H1 (cell line): Measurements from ENCODE around the gene NCOA5. TPM values are rescaled to one million over a fixed set of nuclear protein-coding genes. Genes with fewer than 3 reads are reported as not detected.

Source experiments
- CTCF ChIA-PET: fragments of 300-600 bp; sonication (Branson Sonifier 250); formaldehyde crosslinking; loops from one replicate; lab custom pipeline; 2021; ENCODE audit not compliant: partially characterized antibody; lab: Charles Lee
- POLR2A ChIA-PET: fragments of 300-600 bp; sonication (Branson Sonifier 250); formaldehyde crosslinking; loops from one replicate; lab custom pipeline; 2021; ENCODE audit warnings: inconsistent platforms; ENCODE audit not compliant: partially characterized antibody; lab: Charles Lee
- DNase-seq, 2 experiments: peaks; one replicate each; pipeline versions ENCODE4 v3.0.0 to v3.0.0-alpha.2; 2010 to 2022; ENCODE audit warnings: low spot score in 2 of 2, low read depth in 1 of 2, mixed read lengths in 1 of 2
- FAIRE-seq: peaks from 2 replicates; lab custom pipeline; 2011; peaks lifted over from hg19 to GRCh38; lab: Jason Lieb, UNC
- H2AFZ ChIP-seq: 2 replicates; pipeline ENCODE4 v1.8.1; 2012; ENCODE audit warnings: low read length, inconsistent platforms
- H2AK5ac ChIP-seq: 2 replicates; pipeline ENCODE4 v1.6.1; 2013; ENCODE audit warnings: low read depth, low read length
- H2BK120ac ChIP-seq: replicated peaks from 2 replicates; pipeline ENCODE3; 2013; ENCODE audit warnings: low read depth, low read length, inconsistent platforms
- H2BK12ac ChIP-seq: 2 replicates; pipeline ENCODE4 v1.6.1; 2013; ENCODE audit warnings: low read depth, low read length
- H2BK15ac ChIP-seq: 2 replicates; pipeline ENCODE4 v1.6.1; 2013; ENCODE audit warnings: low read length
- H2BK20ac ChIP-seq: 2 replicates; pipeline ENCODE4 v1.6.1; 2013; ENCODE audit warnings: low read length
- H2BK5ac ChIP-seq: 2 replicates; pipeline ENCODE4 v1.6.1; 2013; ENCODE audit warnings: low read depth, low read length
- H3K14ac ChIP-seq: 2 replicates; pipeline ENCODE4 v1.6.1; 2013; ENCODE audit warnings: inconsistent platforms; ENCODE audit not compliant: insufficient read length
- H3K18ac ChIP-seq: 2 replicates; pipeline ENCODE4 v1.6.1; 2013; ENCODE audit warnings: low read length; ENCODE audit errors: extremely low read depth
- H3K23ac ChIP-seq: 2 replicates; pipeline ENCODE4 v1.6.1; 2013; ENCODE audit warnings: inconsistent platforms; ENCODE audit not compliant: insufficient read length
- H3K23me2 ChIP-seq: 2 replicates; pipeline ENCODE4 v1.6.1; 2013; ENCODE audit warnings: low read depth, low read length
- H3K27ac ChIP-seq: 2 replicates; pipeline ENCODE4 v1.6.1; 2011; ENCODE audit warnings: low read depth, low read length, inconsistent platforms
- H3K27me3 ChIP-seq, 4 experiments: replicated peaks in 1 of 4; 1 replicate in 1 of 4; 2 replicates in 3 of 4; pipeline versions ENCODE4 v1.6.1 to v1.8.1; 2011 to 2013; ENCODE audit warnings: low read length in 3 of 4, mild to moderate bottlenecking in 3 of 4, inconsistent platforms in 2 of 4, mixed read lengths in 2 of 4, moderate library complexity in 1 of 4; ENCODE audit not compliant: control insufficient read depth in 3 of 4, insufficient read depth in 3 of 4; ENCODE audit errors: extremely low read depth in 1 of 4
- H3K36me3 ChIP-seq, 4 experiments: 2 replicates each; pipeline versions ENCODE4 v1.6.1 to v1.8.1; 2011 to 2013; ENCODE audit warnings: mild to moderate bottlenecking in 4 of 4, low read length in 3 of 4, moderate library complexity in 2 of 4, control low read depth in 1 of 4, inconsistent platforms in 1 of 4; ENCODE audit not compliant: insufficient read depth in 4 of 4, control insufficient read depth in 2 of 4
- H3K4ac ChIP-seq: replicated peaks from 2 replicates; pipeline ENCODE3; 2013; ENCODE audit warnings: low read length, low read depth, mixed read lengths, inconsistent platforms; ENCODE audit not compliant: insufficient read length
- H3K4me1 ChIP-seq, 4 experiments: replicated peaks in 1 of 4; 1 replicate in 1 of 4; 2 replicates in 3 of 4; pipeline versions ENCODE4 v1.6.1 to v1.8.1; 2011 to 2013; ENCODE audit warnings: low read length in 3 of 4, inconsistent platforms in 2 of 4, mixed read lengths in 1 of 4; ENCODE audit not compliant: insufficient read depth in 4 of 4, control insufficient read depth in 3 of 4
- H3K4me2 ChIP-seq, 2 experiments: 2 replicates each; pipeline versions ENCODE4 v1.6.1 to v1.8.1; 2011 to 2013; ENCODE audit warnings: low read depth in 2 of 2, low read length in 2 of 2, control low read depth in 1 of 2, inconsistent platforms in 1 of 2, mild to moderate bottlenecking in 1 of 2; ENCODE audit not compliant: insufficient read depth in 1 of 2
- H3K4me3 ChIP-seq, 4 experiments: fragments of 200-600, 300-600 bp in 1 of 4; sonication (generic), shearing (Covaris generic), sonication (Bioruptor Twin) in 1 of 4; 2 replicates each; pipeline versions ENCODE4 v1.5.1 to v1.8.1; 2011 to 2016; ENCODE audit warnings: low read length in 4 of 4, low read depth in 3 of 4, control low read depth in 2 of 4, inconsistent platforms in 2 of 4, mild to moderate bottlenecking in 2 of 4, mixed read lengths in 1 of 4, moderate library complexity in 1 of 4; ENCODE audit not compliant: insufficient read depth in 2 of 4; ENCODE audit errors: extremely low read depth in 1 of 4
- H3K56ac ChIP-seq: replicated peaks from 2 replicates; pipeline ENCODE3; 2013; ENCODE audit warnings: low read depth, mild to moderate bottlenecking, mixed read lengths, low read length, inconsistent platforms; ENCODE audit not compliant: insufficient read length
- H3K79me1 ChIP-seq: 2 replicates; pipeline ENCODE4 v1.6.1; 2013; ENCODE audit warnings: low read depth, low read length, control low read depth
- H3K79me2 ChIP-seq, 2 experiments: 2 replicates each; pipeline versions ENCODE4 v1.6.1 to v1.8.1; 2012 to 2013; ENCODE audit warnings: low read length in 2 of 2, mild to moderate bottlenecking in 2 of 2, inconsistent platforms in 1 of 2; ENCODE audit not compliant: insufficient read depth in 2 of 2, control insufficient read depth in 1 of 2
- H3K9ac ChIP-seq, 4 experiments: replicated peaks in 1 of 4; 1 replicate in 1 of 4; 2 replicates in 3 of 4; pipeline versions ENCODE4 v1.6.1 to v1.8.1; 2011 to 2013; ENCODE audit warnings: low read depth in 3 of 4, low read length in 3 of 4, control low read depth in 2 of 4, mild to moderate bottlenecking in 2 of 4, moderate library complexity in 2 of 4, inconsistent platforms in 1 of 4; ENCODE audit errors: extremely low read depth in 1 of 4
- H3K9me3 ChIP-seq, 2 experiments: 2 replicates each; pipeline versions ENCODE4 v1.6.1 to v1.8.1; 2012 to 2013; ENCODE audit warnings: mild to moderate bottlenecking in 2 of 2, moderate library complexity in 2 of 2, control low read depth in 1 of 2, inconsistent platforms in 1 of 2, low read depth in 1 of 2, low read length in 1 of 2, mixed read lengths in 1 of 2; ENCODE audit not compliant: insufficient read depth in 2 of 2
- H4K20me1 ChIP-seq, 2 experiments: replicated peaks in 1 of 2; 2 replicates each; pipeline versions ENCODE3 to v1.8.1; 2011 to 2013; ENCODE audit warnings: inconsistent platforms in 2 of 2, low read length in 2 of 2, mild to moderate bottlenecking in 1 of 2; ENCODE audit not compliant: insufficient read depth in 2 of 2, control insufficient read depth in 1 of 2
- H4K5ac ChIP-seq: 2 replicates; pipeline ENCODE4 v1.6.1; 2013; ENCODE audit warnings: low read length, low read depth, mixed read lengths, inconsistent platforms; ENCODE audit not compliant: insufficient read length
- H4K8ac ChIP-seq: 2 replicates; pipeline ENCODE4 v1.8.0; 2013; ENCODE audit warnings: mild to moderate bottlenecking, moderate library complexity, low read length, inconsistent platforms; ENCODE audit not compliant: insufficient read depth; ENCODE audit errors: extremely low read depth
- H4K91ac ChIP-seq: replicated peaks from 2 replicates; pipeline ENCODE3; 2013; ENCODE audit warnings: low read length, mixed read lengths, inconsistent platforms; ENCODE audit not compliant: insufficient read length
- KDM1A ChIP-seq: fragments of 200-600, 300-600 bp; sonication (generic); IDR thresholded peaks from 2 replicates; pipeline ENCODE4 v1.7.1; 2016; ENCODE audit warnings: mild to moderate bottlenecking, low read length, borderline replicate concordance
- NANOG ChIP-seq: IDR thresholded peaks from 2 replicates; pipeline ENCODE4 v1.6.1; 2011; ENCODE audit warnings: low read length, low read depth, mild to moderate bottlenecking, inconsistent platforms; ENCODE audit not compliant: insufficient read depth, poor library complexity, severe bottlenecking
- SIX5 ChIP-seq: IDR thresholded peaks from 2 replicates; pipeline ENCODE4 v1.6.1; 2011; ENCODE audit warnings: mild to moderate bottlenecking, low read depth, low read length
- SRF ChIP-seq: IDR thresholded peaks from 2 replicates; pipeline ENCODE4 v1.6.1; 2011; ENCODE audit warnings: mild to moderate bottlenecking, low read depth, low read length, moderate library complexity
- SUZ12 ChIP-seq: fragments of 200-600 bp; sonication (generic); IDR thresholded peaks from 2 replicates; pipeline ENCODE4 v1.6.1; 2012; ENCODE audit warnings: mild to moderate bottlenecking, inconsistent platforms, low read length, moderate library complexity, mixed read lengths
- WGBS, 2 experiments: shearing (Covaris generic) in 1 of 2; methylation state at CpG; one replicate each; pipeline versions ENCODE4 v1.1.6 to v1.1.7; 2013 to 2015; ENCODE audit warnings: low lambda C conversion rate in 2 of 2, mixed read lengths in 2 of 2, inconsistent platforms in 1 of 2, low coverage in 1 of 2, missing lambda C conversion rate in 1 of 2; ENCODE audit not compliant: insufficient replicate concordance in 2 of 2, insufficient coverage in 1 of 2, insufficient read length in 1 of 2; ENCODE audit errors: extremely low coverage in 1 of 2, missing lambda C conversion rate in 1 of 2; 5-methylcytosine and 5-hydroxymethylcytosine counted together
- polyA plus RNA-seq, 7 experiments: library from polyadenylated mRNA; depleted of rRNA in 3 of 7; stranded (reverse) in 5 of 7; unstranded in 2 of 7; fragments of >200 nt in 5 of 7; fragments of 200-250 nt in 2 of 7; gene quantifications; 1 replicate in 5 of 7; 2 replicates in 1 of 7; 4 replicates in 1 of 7; pipeline versions ENCODE4 v1.2.1 to v1.2.3, GENCODE V29; 2011 to 2013; ENCODE audit warnings: missing spikeins in 2 of 7, mixed read lengths in 2 of 7
- total RNA-seq: library from RNA; stranded (reverse); fragmentation: NEBNext Ultra II Directional; extraction: Animal tissue kit (Norgen Biotek cat#: 25700); gene quantifications from 2 replicates; pipeline ENCODE4 v1.2.1, GENCODE V29; 2021

Gene NCOA5
- total and polyA plus RNA-seq, 2 of the 8 experiments (the other 6 are each of a cell fraction or from before 2014, with no cell fraction given): 20.4 to 29.0 TPM

DNA sequence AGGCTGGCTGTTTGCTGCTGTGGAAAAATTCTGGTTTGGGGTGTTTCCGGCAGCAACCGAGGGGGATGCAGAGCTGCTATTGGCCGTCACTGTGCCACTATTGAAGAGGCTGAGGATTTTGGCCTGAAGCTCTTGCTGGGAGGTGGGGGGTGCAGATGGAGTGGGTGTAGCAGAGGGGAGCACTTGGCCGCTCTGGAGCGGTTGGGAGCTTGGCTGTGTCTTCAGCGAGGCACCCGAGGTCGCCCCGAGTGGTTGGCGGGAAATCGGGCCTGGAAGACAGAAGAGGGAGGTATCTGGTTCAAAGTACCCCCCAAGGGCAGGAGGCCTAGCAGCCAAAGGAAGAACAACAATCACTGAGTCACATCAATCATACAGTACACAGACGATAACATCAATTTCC, 27.1 kb downstream of the NCOA5 start:
- H3K79me1 ChIP-seq: no peaks in the 10 kb centered on the region
- ChIA-PET POLR2A (interaction anchor here (2.3 kb wide), 1 partner anchor 10 kb away, joined by 7 read pairs; no protein-coding TSS in a partner anchor), CTCF (interaction anchor here (1.2 to 3.1 kb wide), 3 partner anchors 40 to 51 kb away, joined by 4 to 15 read pairs (median 7); no protein-coding TSS in a partner anchor)
- no peak overlapping the region for H3K14ac ChIP-seq
- no peak overlapping the region for H3K18ac ChIP-seq
- 92% methylated on average over 12 of the region's 12 CpGs; no CpG with 5 or more reads in 1 of the 2 experiments for WGBS, 2 experiments
- no peaks in the 10 kb centered on the region for H3K9me3 ChIP-seq
- H3K27ac ChIP-seq: no peak overlapping the region
- H2BK15ac ChIP-seq: no peak overlapping the region
- H3K56ac ChIP-seq: no peak overlapping the region
- no peak overlapping the region for H2BK20ac ChIP-seq
- H2BK120ac ChIP-seq: no peak overlapping the region
- H3K27me3 ChIP-seq: peaks cover 3 to 15% (median 10%) of the 10 kb centered on the region in 4 experiments
- H3K4ac ChIP-seq: no peak overlapping the region
- no peak for FAIRE-seq
- H2BK5ac ChIP-seq: no peak overlapping the region
- no peak overlapping the region for H2AK5ac ChIP-seq
- H3K23me2 ChIP-seq: peaks cover 10% of the 10 kb centered on the region; the same call in 1 of the 2 replicates
- H3K4me2 ChIP-seq: no peak overlapping the region
- peaks cover 0 to 13% (median 12%) of the 10 kb centered on the region in 4 experiments; a peak in 6 of 7 replicates for H3K4me1 ChIP-seq
- peaks cover 38 to 57% (median 49%) of the 10 kb centered on the region in 4 experiments for H3K36me3 ChIP-seq
- H3K79me2 ChIP-seq: no peaks in the 10 kb centered on the region
- H4K91ac ChIP-seq: no peak overlapping the region
- H3K9ac ChIP-seq: no peak overlapping the region
- no peak overlapping the region for H4K5ac ChIP-seq
- no peak for DNase-seq
- TF ChIP-seq NANOG (no peak), SUZ12 (no peak), SRF (no peak), KDM1A (no peak), SIX5 (no peak)
- no peak overlapping the region for H3K4me3 ChIP-seq
- H2BK12ac ChIP-seq: no peak overlapping the region
- no peak overlapping the region for H3K23ac ChIP-seq
- H4K8ac ChIP-seq: no peak overlapping the region
- H2AFZ ChIP-seq: no peak overlapping the region
- H4K20me1 ChIP-seq: peaks cover 10 to 19% of the 10 kb centered on the region in 2 experiments
